DMS153 treated with DMSO at 0.1 percent for 48 hours (cell line): ENCODE data around the gene PSMD4.

Experiments used
- DNase-seq: peaks from one replicate; lab custom pipeline; 2025; ENCODE audit not compliant: unreplicated experiment; lab: John Stamatoyannopoulos, UW

Gene PSMD4

DNA sequence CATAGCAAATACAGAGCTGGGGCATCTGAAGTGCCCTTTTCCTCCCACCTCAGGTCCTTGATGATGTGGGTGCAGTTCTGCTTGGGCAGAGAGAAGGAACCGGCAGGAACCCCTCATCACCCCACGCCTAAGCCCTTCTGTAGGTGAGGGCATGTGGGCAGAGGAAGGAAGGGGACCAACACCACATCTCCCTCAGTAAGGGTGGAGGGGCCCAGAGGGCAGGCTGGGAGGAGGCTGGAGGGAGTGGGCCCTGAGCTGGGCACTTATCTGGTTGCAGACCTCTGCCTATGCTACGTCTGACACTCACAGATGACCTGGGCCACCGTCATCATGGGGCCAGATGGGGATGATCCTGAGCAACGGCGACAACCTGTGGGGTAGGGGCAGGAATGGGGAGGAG is 38.6 kb downstream of the PSMD4 start:
- no peak for DNase-seq

DNA sequence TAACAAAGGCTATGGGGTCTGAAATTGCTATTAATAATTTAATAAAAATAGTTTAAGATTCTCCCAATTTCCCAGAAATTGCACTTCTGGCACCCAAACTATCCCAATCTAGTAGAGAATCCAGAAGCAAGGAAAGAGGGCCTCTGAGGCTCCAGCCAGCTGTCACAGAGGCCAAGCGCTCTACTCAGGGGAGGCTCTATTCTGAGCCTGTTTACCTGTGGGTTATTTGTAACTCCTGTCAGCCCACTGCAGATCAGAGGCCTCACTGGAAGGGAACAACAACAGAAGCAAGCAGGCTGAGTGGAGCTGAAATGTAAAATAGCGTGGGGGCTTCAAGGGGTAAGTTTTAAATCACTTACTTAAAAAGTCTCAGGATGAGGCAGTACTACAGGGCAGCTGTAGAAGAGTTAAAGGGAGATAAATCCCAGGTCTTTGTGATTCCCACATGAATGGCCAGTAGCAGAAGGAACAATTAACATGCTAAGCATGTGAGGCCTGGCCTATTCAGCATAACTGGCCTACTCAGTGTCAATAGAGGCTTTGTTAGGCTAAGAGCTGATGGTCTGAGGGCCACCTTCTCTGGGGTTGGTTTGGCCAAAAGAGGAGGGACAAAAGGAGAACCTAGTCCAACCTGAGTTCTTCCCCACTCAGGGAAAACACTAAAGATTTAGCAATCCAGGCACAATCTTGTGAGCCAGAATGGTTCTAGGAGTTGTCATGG is 40.4 kb downstream of the PSMD4 start:
- DNase-seq, result no peak

DNA sequence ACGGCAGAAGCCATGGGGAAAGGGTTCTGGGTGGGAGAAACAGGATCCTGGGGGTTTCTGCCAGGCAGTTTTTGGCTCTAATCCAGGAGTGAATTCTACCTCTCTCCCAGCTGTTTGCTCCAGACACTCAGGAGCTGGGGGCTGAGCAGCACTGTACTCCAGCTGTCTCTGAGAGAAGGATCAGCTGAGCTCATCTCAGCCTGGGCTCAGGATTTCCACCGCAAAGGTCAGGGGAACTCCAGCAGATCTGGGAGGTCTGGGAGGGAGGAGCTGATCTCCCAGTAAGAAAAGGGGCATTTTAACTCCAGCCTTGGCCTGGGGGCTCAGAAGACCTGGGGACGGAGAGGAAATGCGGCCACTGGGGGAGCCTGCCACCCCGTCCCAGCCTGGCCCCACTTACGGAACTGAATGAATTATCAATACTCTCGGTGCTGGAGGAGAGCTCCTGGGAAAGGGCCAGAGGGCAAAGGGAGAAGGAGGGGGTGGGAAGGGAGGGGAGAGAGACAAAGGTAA is 55.3 kb downstream of the PSMD4 start:
- no peak for DNase-seq

DNA sequence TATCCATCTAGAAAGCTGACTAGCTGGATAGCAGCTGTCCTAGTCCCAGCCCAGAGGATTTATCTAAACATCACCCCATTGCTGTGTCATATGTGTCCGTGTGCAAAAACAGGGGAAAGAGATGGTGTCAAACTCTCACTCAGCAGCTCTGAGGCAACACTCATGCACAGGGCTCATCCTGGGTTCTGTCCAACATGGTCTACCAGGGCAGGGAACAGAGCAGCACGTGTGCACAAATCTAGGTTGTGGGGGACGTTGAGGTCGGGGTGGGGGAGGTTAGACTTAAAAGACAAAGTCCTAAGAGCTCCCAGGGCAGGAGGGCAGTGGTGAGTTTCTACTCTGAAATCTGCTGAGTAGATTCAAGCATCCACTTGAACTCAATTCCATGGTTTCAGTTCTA is 56.5 kb downstream of the PSMD4 start:
- DNase-seq, result no peak

DNA sequence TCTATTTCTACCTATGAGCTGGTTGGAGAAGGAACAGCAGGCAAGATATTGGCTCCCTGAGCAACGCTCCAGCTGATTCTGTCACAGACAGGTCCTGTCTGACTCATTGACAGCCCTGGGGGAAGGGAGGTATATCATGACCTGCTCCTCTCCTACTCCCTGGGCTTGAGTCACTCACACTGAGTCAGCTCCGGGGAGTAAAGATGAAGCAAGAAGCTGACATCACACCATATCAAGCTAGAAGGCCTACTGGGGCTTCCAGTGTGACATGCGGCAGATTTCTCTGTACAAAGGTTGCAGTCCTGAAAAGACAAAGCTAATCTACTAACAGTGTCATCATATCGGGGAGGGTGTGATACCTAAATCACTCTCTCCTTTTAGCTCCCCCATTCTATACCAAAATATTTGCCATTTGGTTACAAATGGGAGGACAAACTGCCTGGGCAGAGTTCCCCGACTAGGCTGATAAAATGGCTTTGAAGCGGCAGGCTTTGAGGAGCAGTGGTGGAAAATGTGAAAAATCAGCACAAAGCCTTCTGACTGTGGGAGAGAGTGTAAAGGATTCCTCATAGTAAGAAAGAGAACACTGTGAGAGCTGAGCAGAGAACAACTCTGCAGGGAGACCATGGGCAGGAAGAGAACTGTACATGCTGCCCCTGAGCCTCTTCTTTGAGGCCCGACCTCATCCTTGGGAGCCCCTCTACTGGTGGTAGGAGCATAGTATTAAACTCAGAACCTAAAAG is 57.2 kb downstream of the PSMD4 start:
- no peak for DNase-seq

DNA sequence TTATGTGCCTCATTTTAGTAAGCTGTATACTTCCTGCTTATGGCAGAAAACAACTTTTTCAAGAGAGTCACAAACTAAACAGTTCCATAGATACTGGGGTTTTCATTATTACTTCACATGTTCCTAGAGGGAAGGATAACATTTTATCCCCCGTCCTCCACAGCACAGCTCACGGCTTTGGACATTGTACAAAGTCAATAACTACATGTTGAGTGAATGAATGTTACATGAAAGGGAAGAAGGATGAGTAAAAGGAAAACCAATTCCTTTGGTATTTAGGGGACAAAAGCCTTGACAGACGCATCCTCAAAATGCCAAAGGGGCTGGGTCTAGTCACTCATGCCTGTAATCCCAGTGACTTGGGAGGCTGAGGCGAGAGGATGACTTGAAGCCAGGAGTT is 57.9 kb downstream of the PSMD4 start:
- DNase-seq, result no peak

DNA sequence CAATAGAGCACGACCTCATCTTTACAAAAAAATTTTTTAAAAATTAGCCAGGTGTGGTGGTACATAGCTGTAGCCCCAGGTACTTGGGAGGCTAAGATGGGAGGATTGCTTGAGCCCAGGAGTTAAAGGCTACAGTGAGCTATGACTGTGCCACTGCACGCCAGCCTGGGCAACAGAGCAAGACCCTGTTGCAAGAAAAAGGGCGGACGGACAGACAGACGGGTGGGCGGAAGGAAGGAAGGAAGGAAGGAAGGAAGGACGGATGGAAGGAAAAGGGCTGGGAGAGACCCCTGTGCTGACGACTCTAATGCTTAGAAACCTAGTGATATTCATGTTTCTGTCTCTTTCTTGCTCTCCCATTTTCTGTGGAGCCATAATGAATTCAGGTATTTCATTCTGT is 58.3 kb downstream of the PSMD4 start:
- no peak for DNase-seq

DNA sequence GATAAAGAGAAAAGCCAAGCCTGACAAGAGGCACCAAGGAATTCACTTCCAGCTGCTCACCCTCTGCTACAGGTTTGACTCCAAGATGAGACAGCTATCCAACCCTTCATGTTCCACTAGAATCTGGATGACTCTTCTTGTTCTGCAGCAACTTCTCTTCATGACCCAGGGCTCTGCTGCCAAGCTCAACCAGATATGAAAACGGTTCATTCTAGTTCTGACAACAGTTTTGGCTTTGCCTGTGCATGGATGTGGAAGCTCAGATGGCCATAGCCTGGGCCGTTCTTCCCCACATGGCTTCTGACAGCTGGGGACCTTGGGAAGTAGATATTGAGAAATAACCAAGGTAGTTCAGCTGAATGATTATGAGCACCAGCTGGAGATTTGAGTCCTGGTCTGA is 59.0 kb downstream of the PSMD4 start:
- DNase-seq, result no peak

DNA sequence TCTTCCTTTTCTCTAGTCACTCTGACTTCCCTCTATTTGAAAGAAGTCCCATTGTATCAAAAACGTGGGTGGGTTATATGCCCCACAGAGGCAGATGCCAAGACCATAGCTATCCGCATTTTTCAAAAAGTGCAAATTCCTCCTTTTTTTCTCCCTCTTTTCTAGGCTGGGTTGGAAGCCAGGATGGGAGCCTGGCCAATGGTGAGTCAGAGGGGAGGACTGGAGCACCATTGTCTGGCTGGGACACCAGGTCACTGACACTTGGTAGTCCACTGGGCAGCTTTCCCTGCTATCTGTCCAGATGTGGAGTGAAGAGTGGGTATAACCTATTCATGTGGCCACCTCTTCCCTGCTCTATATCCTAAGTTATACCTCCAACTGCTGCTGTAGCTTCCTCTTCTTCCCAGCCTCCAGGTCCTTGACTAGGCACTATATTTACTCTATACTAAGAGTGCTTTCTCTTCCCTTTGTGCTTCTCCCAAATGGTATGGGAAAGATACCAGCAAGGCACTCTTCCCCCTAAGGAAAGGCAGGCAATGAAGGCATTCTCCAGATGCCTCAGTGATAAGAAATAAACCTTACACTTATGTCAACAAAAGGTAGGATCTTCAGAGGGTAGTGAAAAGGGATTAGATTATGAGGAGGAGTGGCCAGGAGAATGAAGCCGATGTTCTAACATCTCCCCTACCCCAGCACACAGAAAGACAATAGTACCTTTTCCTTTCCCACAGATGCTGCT is 59.8 kb downstream of the PSMD4 start:
- DNase-seq, result no peak

DNA sequence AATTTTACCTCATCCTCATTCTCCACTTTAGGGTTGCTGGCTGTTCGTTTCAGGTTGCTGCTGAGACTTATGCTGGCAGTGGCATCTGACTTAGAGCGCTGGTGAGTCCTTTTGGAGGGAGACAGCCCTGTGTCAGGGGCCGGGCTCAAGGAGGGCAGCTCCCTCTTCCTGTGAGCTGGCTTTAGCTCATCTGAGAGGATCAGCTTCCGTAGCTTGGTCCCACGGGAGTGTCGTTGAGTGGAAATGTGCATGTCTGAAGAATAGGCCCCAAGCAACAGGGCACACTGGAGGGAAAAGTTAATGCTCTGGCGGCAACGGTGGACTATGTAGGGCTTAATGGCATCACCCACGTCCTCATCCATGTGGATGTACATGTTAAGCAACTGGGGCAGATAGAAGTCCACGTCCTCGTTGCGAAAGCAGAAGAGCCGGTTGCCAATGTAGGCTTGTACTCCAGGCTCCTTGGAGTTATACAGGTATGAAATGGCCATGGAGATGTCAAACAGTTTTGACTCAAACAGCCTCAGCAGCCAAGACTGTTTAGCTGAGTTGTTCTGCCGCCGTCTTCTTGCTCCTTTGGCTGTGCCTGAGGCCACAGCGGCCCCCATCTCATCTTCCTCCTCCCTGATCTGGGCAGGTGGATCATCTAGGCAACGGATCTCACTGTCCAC is 61.2 kb downstream of the PSMD4 start:
- no peak for DNase-seq
